GM23248 (cell line): ENCODE data around the gene SHE.

ENCODE experiments used
- EZH2 ChIP-seq: fragments of 200-600 bp; sonication (generic); IDR thresholded peaks from 2 replicates; pipeline ENCODE4 v1.6.1; 2018; ENCODE audit warnings: antibody characterized with exemption, mild to moderate bottlenecking; ENCODE audit not compliant: insufficient read depth, poor library complexity, severe bottlenecking
- EZH2phosphoT487 ChIP-seq: fragments of 200-600 bp; sonication (generic); IDR thresholded peaks from 2 replicates; pipeline ENCODE4 v1.6.1; 2018; ENCODE audit warnings: antibody characterized with exemption, moderate library complexity, mild to moderate bottlenecking, low read depth; ENCODE audit not compliant: insufficient read depth

GRCh38 chr1:154546264-154547063, 44.3 kb upstream of the SHE start:
- TF ChIP-seq EZH2: no peak
- no peak for TF ChIP-seq EZH2phosphoT487
